B cell (primary cell): ENCODE data around the gene CLSTN2. TPM values are rescaled to one million over a fixed set of nuclear protein-coding genes. Genes with fewer than 3 reads are reported as not detected.

Source experiments
- ATAC-seq: fragments of 200-7000 bp; cut with Tn5 transposase; one replicate; pipeline ENCODE4 v1.10.0; 2021; ENCODE audit warnings: low read depth, mild to moderate bottlenecking, moderate number of reproducible peaks, moderate library complexity
- CTCF ChIA-PET: fragments of 350-600 bp; sonication (Branson Sonifier 250); formaldehyde crosslinking; loops from one replicate; lab custom pipeline; 2021; ENCODE audit warnings: antibody characterized with exemption, inconsistent platforms; lab: Charles Lee
- POLR2A ChIA-PET: fragments of 350-600 bp; sonication (Branson Sonifier 250); formaldehyde crosslinking; loops from one replicate; lab custom pipeline; 2021; ENCODE audit warnings: antibody characterized with exemption; lab: Charles Lee
- DNase-seq: peaks from one replicate; pipeline ENCODE4 v3.0.0; 2013
- H2AFZ ChIP-seq: 2 replicates; pipeline ENCODE4 v1.6.1; 2012; ENCODE audit warnings: mild to moderate bottlenecking, low read depth, low read length; ENCODE audit not compliant: insufficient read depth, poor library complexity, severe bottlenecking
- H3K27ac ChIP-seq, 2 donors: 1 replicate in 1 of 2; 2 replicates in 1 of 2; pipeline ENCODE4 v1.5.1; 2012 to 2013; ENCODE audit warnings: low read length in 2 of 2, mild to moderate bottlenecking in 2 of 2, moderate library complexity in 1 of 2
- H3K27me3 ChIP-seq, 4 experiments: fragments of 200-600 bp in 1 of 4; sonication (generic) in 1 of 4; replicated peaks in 1 of 4; 1 replicate in 2 of 4; 2 replicates in 2 of 4; pipeline versions ENCODE4 v1.6.1 to v1.7.0; 2013 to 2016; ENCODE audit warnings: low read length in 3 of 4, mild to moderate bottlenecking in 2 of 4, mixed read lengths in 1 of 4, moderate library complexity in 1 of 4; ENCODE audit not compliant: insufficient read depth in 4 of 4, control insufficient read depth in 3 of 4; ENCODE audit errors: control extremely low read depth in 1 of 4
- H3K36me3 ChIP-seq, 2 experiments: replicated peaks in 1 of 2; 1 replicate in 1 of 2; 2 replicates in 1 of 2; pipeline versions ENCODE4 v1.6.1 to v1.7.1; 2013; ENCODE audit warnings: low read length in 1 of 2; ENCODE audit not compliant: insufficient read depth in 2 of 2, control insufficient read depth in 1 of 2; ENCODE audit errors: control extremely low read depth in 1 of 2, extremely low read depth in 1 of 2
- H3K4me1 ChIP-seq, 2 donors: fragments of 200-600 bp in 1 of 2; sonication (generic) in 1 of 2; 1 replicate in 1 of 2; 2 replicates in 1 of 2; pipeline versions ENCODE4 v1.5.1 to v1.6.1; 2013 to 2017; ENCODE audit warnings: low read length in 2 of 2; ENCODE audit not compliant: control insufficient read depth in 2 of 2, insufficient read depth in 2 of 2
- H3K4me2 ChIP-seq: replicated peaks from 2 replicates; pipeline ENCODE3; 2012; ENCODE audit warnings: mild to moderate bottlenecking, low read depth, low read length; ENCODE audit not compliant: poor library complexity, severe bottlenecking
- H3K4me3 ChIP-seq, 5 experiments: fragments of 200-600 bp in 1 of 5; sonication (generic) in 1 of 5; 1 replicate in 3 of 5; 2 replicates in 2 of 5; pipeline versions ENCODE4 v1.5.1 to v1.7.0; 2011 to 2016; ENCODE audit warnings: low read length in 4 of 5, mild to moderate bottlenecking in 4 of 5, low read depth in 2 of 5, control low read depth in 1 of 5, moderate library complexity in 1 of 5; ENCODE audit not compliant: insufficient read depth in 1 of 5; ENCODE audit errors: control extremely low read depth in 1 of 5, extremely low read depth in 1 of 5
- H3K79me2 ChIP-seq: fragments of 200-600 bp; sonication (generic); one replicate; pipeline ENCODE4 v1.6.0; 2016; ENCODE audit warnings: low read length; ENCODE audit not compliant: control insufficient read depth, insufficient read depth
- H3K9ac ChIP-seq: fragments of 200-600 bp; sonication (generic); 2 replicates; pipeline ENCODE4 v1.6.1; 2017; ENCODE audit warnings: mild to moderate bottlenecking, low read length, moderate library complexity
- H3K9me3 ChIP-seq, 3 donors: one replicate each; pipeline versions ENCODE4 v1.6.1 to v1.7.1; 2013; ENCODE audit warnings: low read length in 2 of 3; ENCODE audit not compliant: control insufficient read depth in 2 of 3, insufficient read depth in 1 of 3; ENCODE audit errors: control extremely low read depth in 1 of 3
- H4K20me1 ChIP-seq: 2 replicates; pipeline ENCODE4 v1.6.0; 2012; ENCODE audit warnings: mild to moderate bottlenecking, low read length; ENCODE audit not compliant: insufficient read depth, control insufficient read depth, poor library complexity, severe bottlenecking
- H3K27ac Mint-ChIP-seq: one replicate; pipeline ENCODE4 v1.8.0; 2021; ENCODE audit warnings: mixed read lengths
- H3K27me3 Mint-ChIP-seq: one replicate; pipeline ENCODE4 v1.8.0; 2021; ENCODE audit warnings: mixed read lengths
- H3K4me1 Mint-ChIP-seq: one replicate; pipeline ENCODE4 v1.8.0; 2021; ENCODE audit warnings: mixed read lengths
- H3K4me3 Mint-ChIP-seq: one replicate; pipeline ENCODE4 v1.8.0; 2021; ENCODE audit warnings: mixed read lengths
- H3K9me3 Mint-ChIP-seq: one replicate; pipeline ENCODE4 v1.8.0; 2022; ENCODE audit warnings: mixed read lengths; ENCODE audit not compliant: insufficient read depth
- CTCF ChIP-seq: fragments of 200-600 bp; IDR thresholded peaks from one replicate; pipeline ENCODE4 v1.8.0; 2022; ENCODE audit warnings: antibody characterized with exemption, mild to moderate bottlenecking
- EZH2 ChIP-seq: IDR thresholded peaks from 2 replicates; pipeline ENCODE4 v1.6.1; 2012; ENCODE audit warnings: borderline replicate concordance, low read depth, mild to moderate bottlenecking, moderate library complexity, low read length; ENCODE audit not compliant: insufficient read depth, poor library complexity, severe bottlenecking
- WGBS: methylation state at CpG from one replicate; pipeline ENCODE4 v1.1.5; 2013; ENCODE audit warnings: missing lambda C conversion rate; ENCODE audit not compliant: insufficient coverage; 5-methylcytosine and 5-hydroxymethylcytosine counted together
- intact Hi-C: fragments of 100-400 bp; cut with micrococcal nuclease; formaldehyde crosslinking; loops from one replicate; pipeline ENCODE4 v1.10.0; 2022
- polyA plus RNA-seq: library from polyadenylated mRNA; depleted of rRNA; stranded (reverse); fragments of >200 nt; gene quantifications from 2 replicates; pipeline ENCODE4 v1.2.3, GENCODE V29; 2012
- total RNA-seq, 2 donors: library from RNA; stranded (reverse); fragments of 120-200 nt in 1 of 2; gene quantifications; 1 replicate in 1 of 2; 2 replicates in 1 of 2; pipeline versions ENCODE4 v1.2.3 to v1.2.4, GENCODE V29; 2013 to 2022

The CLSTN2 gene
- total and polyA plus RNA-seq, 2 donors (not counting 1 experiment from before 2014, with no cell fraction given), result not detected

GRCh38 chr3:139978966-139979365 lies 44.0 kb downstream of the CLSTN2 start:
- no peaks in the 10 kb centered on the region for H4K20me1 ChIP-seq
- CTCF ChIA-PET, result no interaction called here
- H3K4me1 ChIP-seq, result no peaks in the 10 kb centered on the region
- no peaks in the 10 kb centered on the region for H3K9me3 Mint-ChIP-seq
- H3K4me3 ChIP-seq, result no peak overlapping the region
- no peaks in the 10 kb centered on the region for H3K27me3 Mint-ChIP-seq
- no peak overlapping the region for H3K4me3 Mint-ChIP-seq
- no peaks in the 10 kb centered on the region for H3K27me3 ChIP-seq
- H3K36me3 ChIP-seq, result no peaks in the 10 kb centered on the region
- POLR2A ChIA-PET, result no interaction called here
- no peak overlapping the region for H2AFZ ChIP-seq
- no peak for TF ChIP-seq EZH2
- TF ChIP-seq CTCF, result no peak
- H3K9ac ChIP-seq, result no peak overlapping the region
- H3K79me2 ChIP-seq, result no peaks in the 10 kb centered on the region
- intact Hi-C loops, result no loop called here
- H3K27ac ChIP-seq, result no peak overlapping the region
- H3K27ac Mint-ChIP-seq, result no peak overlapping the region
- no peaks in the 10 kb centered on the region for H3K9me3 ChIP-seq
- WGBS, result 96% methylated on average over 4 of the region's 4 CpGs
- no peaks in the 10 kb centered on the region for H3K4me1 Mint-ChIP-seq
- H3K4me2 ChIP-seq, result no peak overlapping the region
- no peak for DNase-seq
- ATAC-seq, result no peak

GRCh38 chr3:139979991-139980390 lies 45.0 kb downstream of the CLSTN2 start:
- no peaks in the 10 kb centered on the region for H3K4me1 Mint-ChIP-seq
- Histone ChIP-seq H3K4me1 (no peaks in the 10 kb centered on the region), H3K79me2 (no peaks in the 10 kb centered on the region), H4K20me1 (no peaks in the 10 kb centered on the region), H3K9me3 (no peaks in the 10 kb centered on the region), H3K4me3 (no peak overlapping the region), H3K4me2 (no peak overlapping the region), H3K36me3 (no peaks in the 10 kb centered on the region), H3K27ac (no peak overlapping the region), H2AFZ (no peak overlapping the region), H3K9ac (no peak overlapping the region), H3K27me3 (no peaks in the 10 kb centered on the region)
- peaks cover 7% of the 10 kb centered on the region for H3K27me3 Mint-ChIP-seq
- DNase-seq (no peak), ATAC-seq (no peak)
- intact Hi-C loops, result no loop called here
- no peak for TF ChIP-seq EZH2
- no peak for TF ChIP-seq CTCF
- no peaks in the 10 kb centered on the region for H3K9me3 Mint-ChIP-seq
- H3K27ac Mint-ChIP-seq, result no peak overlapping the region
- no peak overlapping the region for H3K4me3 Mint-ChIP-seq
- POLR2A ChIA-PET, result no interaction called here
- CTCF ChIA-PET, result no interaction called here
- no CpG with 5 or more reads among the region's 1 CpG for WGBS
